Stimulated activated CD8-positive, alpha-beta memory T cell treated with anti-CD3 and anti-CD28 coated beads, Interleukin-2, amount 100 ng/mL, for 48 hours (primary cell): ENCODE measurements around the gene CACNA2D3.

Experiments
- DNase-seq, 2 donors: peaks; one replicate each; pipeline ENCODE4 v3.0.0-alpha.2; 2020; ENCODE audit warnings: low read depth in 2 of 2

Gene CACNA2D3

GRCh38 chr3:54217828-54218227, 95.5 kb downstream of the CACNA2D3 start:
- no peak for DNase-seq

DNA sequence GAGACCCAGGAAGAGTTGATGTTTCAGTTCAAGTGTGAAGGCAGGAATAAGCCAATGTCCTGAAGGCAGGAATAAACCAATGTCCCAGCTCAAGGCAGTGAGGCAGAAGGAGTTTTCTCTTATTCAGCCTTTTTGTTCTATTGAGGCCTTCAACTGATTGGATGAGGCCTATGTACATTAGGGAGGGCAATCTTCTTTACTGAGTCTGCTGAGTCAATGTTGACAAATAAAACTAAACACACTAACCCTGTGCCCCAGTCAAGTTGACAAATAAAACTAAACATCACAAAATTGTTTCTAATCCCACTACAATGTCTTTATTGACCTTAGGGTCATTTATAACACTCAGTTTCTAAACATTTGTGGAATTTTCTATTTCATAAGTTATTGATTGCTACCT, 100.0 kb downstream of the CACNA2D3 start:
- DNase-seq: no peak

GRCh38 chr3:54223063-54223462, 100.7 kb downstream of the CACNA2D3 start:
- DNase-seq: no peak

GRCh38 chr3:54225841-54226528, 103.6 kb downstream of the CACNA2D3 start:
- DNase-seq: no peak

- no peak for DNase-seq
These were observed 106.5 kb downstream of the CACNA2D3 start for GRCh38 chr3:54228806-54229205.

- no peak for DNase-seq
These were observed 110.3 kb downstream of the CACNA2D3 start for GRCh38 chr3:54232618-54233017.

GRCh38 chr3:54235998-54236397, 113.6 kb downstream of the CACNA2D3 start:
- DNase-seq: no peak

- DNase-seq: no peak
These were observed 114.8 kb downstream of the CACNA2D3 start for GRCh38 chr3:54237109-54237508.

- no peak for DNase-seq
These were observed 115.6 kb downstream of the CACNA2D3 start for GRCh38 chr3:54237788-54238502.

- DNase-seq: no peak
These were observed 118.0 kb downstream of the CACNA2D3 start for GRCh38 chr3:54240309-54240708.

DNA sequence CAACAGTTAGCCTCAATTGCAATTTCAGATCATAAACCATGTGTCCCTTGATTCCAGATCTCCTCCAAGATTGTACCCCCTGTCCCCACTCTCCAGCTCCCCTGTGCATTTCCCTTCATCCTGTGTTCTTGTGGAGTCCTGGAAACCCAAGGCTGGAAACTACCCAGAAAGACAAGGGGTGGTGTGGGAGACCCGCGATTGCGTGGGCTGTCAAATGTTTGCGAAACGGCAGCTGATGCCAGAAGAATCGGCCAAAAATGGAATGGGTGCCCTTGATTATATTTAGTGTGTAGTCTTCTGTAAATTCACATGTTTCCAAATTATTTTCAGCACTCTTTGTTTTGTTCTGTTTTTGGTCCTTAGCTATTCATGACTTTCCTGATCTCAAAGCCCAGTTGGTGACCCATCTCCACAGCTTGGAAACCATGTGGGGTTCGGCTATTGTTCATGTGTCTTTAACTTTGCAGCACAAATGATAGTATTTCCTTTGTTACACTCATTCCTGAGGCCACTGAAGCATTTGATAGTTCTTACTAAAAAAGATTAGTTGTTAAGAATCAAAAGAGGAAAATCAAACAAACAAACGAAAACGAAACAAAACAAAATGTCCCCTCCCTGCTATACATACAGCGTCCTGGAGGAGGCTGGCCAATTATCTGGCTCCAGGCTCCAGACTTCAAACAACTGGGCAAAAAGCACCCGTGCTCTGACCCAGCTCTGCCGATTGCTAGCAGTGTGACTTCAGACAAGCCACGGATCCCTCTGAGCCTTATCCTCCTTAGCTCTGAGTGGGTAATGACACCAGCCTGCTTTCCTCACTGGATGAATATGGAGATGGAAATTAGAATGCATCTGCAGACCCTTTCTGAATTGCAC, 120.9 kb downstream of the CACNA2D3 start:
- no peak for DNase-seq

DNA sequence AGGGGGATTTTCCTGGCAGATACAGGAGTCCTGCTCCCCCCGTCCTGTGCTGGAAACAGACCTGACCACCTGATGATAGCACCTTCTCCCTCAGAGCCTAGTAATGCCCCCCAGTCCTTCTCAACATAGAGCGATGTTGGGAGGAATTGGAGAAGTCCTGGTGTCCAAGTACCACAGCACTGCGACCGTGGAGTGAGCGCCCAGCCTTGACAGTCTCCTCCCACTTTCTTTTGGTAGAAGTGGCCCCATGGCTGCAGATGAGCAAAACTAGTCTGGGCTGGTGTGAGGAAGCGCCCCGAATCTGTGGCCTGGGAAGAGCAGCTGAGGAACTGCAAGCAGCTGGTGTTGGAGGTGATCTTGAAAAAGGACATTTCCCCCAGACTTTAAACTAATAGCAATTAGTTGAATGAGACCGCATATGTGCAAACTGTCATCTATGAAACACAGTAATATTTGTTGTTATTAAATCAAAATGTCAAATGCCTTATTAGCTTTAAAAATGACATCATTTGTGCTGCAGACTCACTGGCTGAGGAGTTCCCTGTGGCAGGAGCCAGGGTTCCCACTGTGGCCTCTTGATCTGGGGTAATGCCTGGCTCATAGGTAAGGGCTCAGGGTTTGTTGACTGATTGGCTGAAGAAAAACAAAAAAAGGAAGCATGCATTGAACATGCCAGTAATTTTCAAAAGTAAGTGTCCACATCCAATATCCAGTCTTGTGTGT, 121.8 kb downstream of the CACNA2D3 start:
- no peak for DNase-seq

GRCh38 chr3:54251705-54252104, 129.4 kb downstream of the CACNA2D3 start:
- DNase-seq: no peak

- no peak for DNase-seq
These were observed 134.9 kb downstream of the CACNA2D3 start for GRCh38 chr3:54257125-54257720.

GRCh38 chr3:54259636-54260035, 137.3 kb downstream of the CACNA2D3 start:
- no peak for DNase-seq

- no peak for DNase-seq
These were observed 138.8 kb downstream of the CACNA2D3 start for GRCh38 chr3:54261141-54261540.

GRCh38 chr3:54262541-54262940, 140.2 kb downstream of the CACNA2D3 start:
- DNase-seq: no peak

DNA sequence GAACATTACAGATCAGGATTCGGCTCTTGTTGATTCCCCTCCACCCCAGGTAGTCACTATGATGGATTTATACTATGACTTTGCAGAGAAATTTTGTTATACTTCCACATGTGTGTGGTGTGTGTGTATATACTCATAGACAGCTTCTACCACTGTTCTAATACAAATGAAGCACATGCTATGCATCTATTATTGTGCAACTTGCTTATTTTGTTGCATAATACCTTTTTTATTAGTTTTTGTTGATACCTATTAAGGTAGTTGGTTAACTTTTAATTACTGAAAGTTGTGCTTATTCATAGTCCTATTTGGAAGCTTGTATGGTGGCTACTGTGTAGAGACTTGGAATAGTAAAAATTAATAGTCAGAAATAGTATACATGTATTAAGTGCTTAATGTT, 140.6 kb downstream of the CACNA2D3 start:
- DNase-seq: no peak

DNA sequence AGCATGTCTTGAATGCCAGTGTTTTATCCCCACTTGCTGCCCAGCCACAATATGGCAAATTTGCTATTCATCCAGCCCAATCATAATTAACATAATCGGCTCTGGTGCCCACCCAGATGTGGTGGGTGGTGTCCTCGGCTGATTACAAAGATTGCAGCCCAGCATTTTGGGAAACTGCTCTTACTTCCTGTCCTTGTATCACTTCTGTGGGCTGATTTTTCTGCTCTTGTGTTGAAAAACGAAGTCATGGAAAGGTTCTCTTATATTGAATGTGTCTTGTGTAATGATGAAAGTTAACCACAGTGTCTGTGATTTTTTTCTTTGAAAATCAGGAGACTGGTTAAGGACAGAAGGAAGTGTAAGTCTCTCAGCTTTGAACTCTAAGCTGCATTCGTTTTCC, 141.7 kb downstream of the CACNA2D3 start:
- DNase-seq: no peak

- no peak for DNase-seq
These were observed 148.6 kb downstream of the CACNA2D3 start for GRCh38 chr3:54270816-54271526.

GRCh38 chr3:54273791-54274190, 151.4 kb downstream of the CACNA2D3 start:
- DNase-seq: no peak
